ENCODE measurements around the gene SRRM2. TPM values are rescaled to one million over a fixed set of nuclear protein-coding genes. Genes with fewer than 3 reads are reported as not detected.

Gene SRRM2
- total RNA-seq = 71.9 and 83.0 TPM in 2 replicates

GRCh38 chr16:2752035-2752849, at the start of gene SRRM2:
TSS of gene SRRM2 (plus strand) at chr16:2752638. CDS start at chr16:2756365, 3,727 bp downstream.

GRCh38 chr16:2720064-2720457, 32.4 kb upstream of the SRRM2 start, which contains the start of gene PRSS27:
TSS of gene PRSS27 (minus strand) at chr16:2720224. CDS start at chr16:2720160, 64 bp downstream.

DNA sequence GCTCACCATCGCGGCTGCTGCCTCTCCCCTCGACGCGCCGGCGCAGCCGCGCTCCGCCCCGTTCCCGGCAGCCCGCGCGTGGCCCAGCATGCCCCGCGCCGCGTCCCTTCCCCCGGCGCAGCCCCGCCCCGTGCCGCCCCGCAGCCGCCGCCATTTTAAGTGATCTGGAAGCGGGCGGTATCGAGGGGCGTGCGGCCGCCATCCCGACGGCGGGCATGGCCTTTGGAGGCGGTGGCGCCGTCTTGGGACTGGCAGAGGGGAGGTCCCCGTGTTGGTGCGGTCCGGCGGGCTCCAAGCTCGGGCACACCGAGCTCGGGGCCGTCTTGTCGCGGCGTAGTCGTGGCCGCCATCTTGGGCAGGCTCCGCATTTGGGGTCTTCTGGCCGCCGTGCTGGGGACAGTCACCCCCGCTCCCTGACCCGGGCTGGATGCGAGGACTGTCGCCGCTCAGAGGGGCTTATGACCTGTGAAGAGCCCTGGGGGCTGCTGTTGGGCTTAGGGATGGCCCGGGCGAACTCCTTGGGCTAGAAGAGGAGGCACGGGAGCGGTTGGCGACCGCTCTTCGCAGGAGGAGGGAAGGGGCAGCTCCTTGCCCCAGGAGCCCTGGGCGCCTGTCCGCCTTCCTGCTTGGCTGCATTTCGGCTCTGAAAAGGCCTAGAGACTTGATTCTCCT, 24.9 kb downstream of the SRRM2 start, which contains the start of gene ELOB:
ELOB (minus strand) TSS at position 50 of the 672 bp plus-strand sequence; CDS start at position 9, 41 bp downstream.

GRCh38 chr16:2787406-2787805, 35.0 kb downstream of the SRRM2 start, which contains the start of gene PRSS33:
TSS of gene PRSS33 (minus strand) at chr16:2787560. CDS start at chr16:2786547, 1,013 bp downstream.

DNA sequence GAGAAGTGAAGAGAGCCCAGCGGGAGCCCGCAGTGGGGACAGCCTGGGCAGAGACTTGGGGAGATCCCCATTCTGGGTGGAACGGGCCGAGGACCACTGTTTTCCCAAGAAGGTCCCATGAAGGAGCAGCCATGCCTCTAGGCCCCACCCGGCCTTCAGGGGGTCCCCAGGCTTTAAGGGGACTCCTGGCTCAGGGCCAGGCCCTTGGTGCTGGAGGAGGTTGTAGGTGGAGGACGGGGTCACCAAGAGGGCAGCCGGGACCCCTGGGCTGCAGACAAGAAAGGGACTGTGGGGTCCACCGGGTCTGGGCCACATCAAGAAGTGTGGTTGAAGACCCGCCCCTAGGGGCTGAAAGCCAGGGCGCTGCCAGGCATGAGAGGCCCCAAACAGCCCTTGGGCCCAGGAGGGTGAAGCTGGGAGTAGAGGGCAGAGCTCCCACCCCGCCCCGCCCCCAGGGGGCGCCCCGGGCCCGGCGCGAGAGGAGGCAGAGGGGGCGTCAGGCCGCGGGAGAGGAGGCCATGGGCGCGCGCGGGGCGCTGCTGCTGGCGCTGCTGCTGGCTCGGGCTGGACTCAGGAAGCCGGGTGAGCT, 64.4 kb downstream of the SRRM2 start, which contains the start of gene PRSS21:
PRSS21 (plus strand) TSS at position 487 of the 589 bp plus-strand sequence; CDS start at position 519, 32 bp downstream.

Other genes with a start within 250 kb of the SRRM2 start
- 14.1 TPM in 2 replicates for gene ATP6V0C, start 238.7 kb upstream of the SRRM2 start, total RNA-seq
- 75.0 and 116 TPM in 2 replicates for gene AMDHD2, start 232.3 kb upstream of the SRRM2 start, total RNA-seq
- 0.66 TPM in 1 of 2 replicates, not detected in the other for gene CEMP1, start 221.2 kb upstream of the SRRM2 start, total RNA-seq
- gene PDPK1, start 214.6 kb upstream of the SRRM2 start, total RNA-seq = 19.9 and 28.1 TPM in 2 replicates
- gene KCTD5, start 70.1 kb upstream of the SRRM2 start, total RNA-seq = 17.6 and 25.6 TPM in 2 replicates
- gene PRSS27, start 32.4 kb upstream of the SRRM2 start, total RNA-seq = 0.58 and 1.3 TPM in 2 replicates
- gene ELOB, start 24.6 kb downstream of the SRRM2 start, total RNA-seq = 303 and 308 TPM in 2 replicates
- not detected in 2 replicates for gene PRSS33, start 34.9 kb downstream of the SRRM2 start, total RNA-seq
- gene PRSS41, start 45.8 kb downstream of the SRRM2 start, total RNA-seq = not detected in 2 replicates
- gene PRSS21, start 64.6 kb downstream of the SRRM2 start, total RNA-seq = 0.44 and 2.0 TPM in 2 replicates
- gene ZG16B, start 77.7 kb downstream of the SRRM2 start, total RNA-seq = not detected in 2 replicates
- not detected in 2 replicates for gene PRSS22, start 105.5 kb downstream of the SRRM2 start, total RNA-seq
- gene FLYWCH2, start 130.6 kb downstream of the SRRM2 start, total RNA-seq = 73.9 and 77.1 TPM in 2 replicates
- gene FLYWCH1, start 159.3 kb downstream of the SRRM2 start, total RNA-seq = 46.4 and 77.6 TPM in 2 replicates
- 0.17 TPM in 1 of 2 replicates, not detected in the other for gene KREMEN2, start 211.6 kb downstream of the SRRM2 start, total RNA-seq
- 2.5 and 6.5 TPM in 2 replicates for gene PAQR4, start 216.7 kb downstream of the SRRM2 start, total RNA-seq
- gene PKMYT1, start 227.8 kb downstream of the SRRM2 start, total RNA-seq = 0.83 and 9.9 TPM in 2 replicates